Endothelial cell of umbilical vein (primary cell): ENCODE results near the gene TOP3A.

ENCODE experiments used
- EZH2 ChIP-seq: IDR thresholded peaks from 2 replicates; pipeline ENCODE4 v1.6.1; 2012; ENCODE audit warnings: borderline replicate concordance, low read depth, mild to moderate bottlenecking, moderate library complexity, low read length, inconsistent platforms; ENCODE audit not compliant: severe bottlenecking
- JUN ChIP-seq: IDR thresholded peaks from 2 replicates; pipeline ENCODE4 v1.6.1; 2011; ENCODE audit warnings: borderline replicate concordance, low read depth; ENCODE audit not compliant: insufficient read length, insufficient read depth
- POLR2A ChIP-seq: IDR thresholded peaks from 2 replicates; pipeline ENCODE4 v1.6.1; 2012; ENCODE audit warnings: low read depth, mild to moderate bottlenecking, control low read depth, low read length
- TF ChIP-seq, protein P1 (sequence below), 2 donors: IDR thresholded peaks; 1 replicate in 1 of 2; 2 replicates in 1 of 2; pipeline ENCODE4 v1.5.1; 2011; ENCODE audit warnings: low read length in 2 of 2, mild to moderate bottlenecking in 2 of 2, moderate library complexity in 2 of 2, control low read depth in 1 of 2, inconsistent platforms in 1 of 2, low read depth in 1 of 2; ENCODE audit not compliant: insufficient read depth in 1 of 2; ENCODE audit errors: extremely low read depth in 1 of 2
- TF ChIP-seq, protein P2 (sequence below): IDR thresholded peaks from 2 replicates; pipeline ENCODE4 v1.6.1; 2011; ENCODE audit not compliant: insufficient read depth, insufficient read length

DNA sequence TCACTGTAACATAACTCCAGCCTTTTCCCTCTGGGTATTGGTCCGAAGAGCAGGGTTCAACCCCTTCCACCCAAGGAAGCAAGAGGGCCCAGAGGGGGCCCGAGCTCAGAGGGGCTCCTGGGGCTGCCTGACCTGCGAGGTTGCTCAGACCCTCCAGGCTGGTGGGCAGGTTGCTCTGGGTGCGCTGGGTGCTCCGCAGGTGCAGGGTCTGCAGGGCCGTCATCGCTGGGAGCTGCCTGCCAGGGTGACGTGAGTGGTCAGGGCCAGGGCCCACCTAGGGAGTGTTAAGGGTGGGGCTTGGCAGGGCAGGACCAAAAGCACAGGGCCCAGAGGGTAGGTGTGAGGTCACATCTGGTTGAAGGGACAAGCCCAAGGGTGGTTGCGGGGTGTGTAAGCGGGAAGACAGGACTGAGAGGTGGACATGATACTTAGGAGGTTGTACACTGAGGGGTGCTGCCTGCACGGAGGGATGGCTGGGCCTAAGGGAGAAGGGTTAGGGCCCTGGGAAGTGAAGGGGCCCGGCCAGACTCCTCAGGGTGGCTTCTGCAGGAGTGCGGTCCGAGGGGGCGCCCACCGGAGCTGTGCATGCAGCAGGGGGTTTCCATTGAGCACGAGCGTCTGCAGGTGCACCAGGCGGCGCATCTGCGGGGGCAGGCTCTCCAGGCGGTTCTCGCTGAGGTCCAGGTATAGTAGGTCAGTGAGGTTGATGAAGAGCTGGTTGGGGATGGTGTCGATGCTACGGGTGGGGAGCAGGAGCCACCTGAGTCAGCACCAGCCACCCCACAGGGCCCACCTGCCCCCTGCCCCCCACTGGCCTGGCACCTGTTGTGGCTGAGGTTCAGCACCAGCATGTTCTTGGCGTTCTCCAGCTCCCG lies 60.6 kb downstream of the TOP3A start:
- TF ChIP-seq, protein P1, sequence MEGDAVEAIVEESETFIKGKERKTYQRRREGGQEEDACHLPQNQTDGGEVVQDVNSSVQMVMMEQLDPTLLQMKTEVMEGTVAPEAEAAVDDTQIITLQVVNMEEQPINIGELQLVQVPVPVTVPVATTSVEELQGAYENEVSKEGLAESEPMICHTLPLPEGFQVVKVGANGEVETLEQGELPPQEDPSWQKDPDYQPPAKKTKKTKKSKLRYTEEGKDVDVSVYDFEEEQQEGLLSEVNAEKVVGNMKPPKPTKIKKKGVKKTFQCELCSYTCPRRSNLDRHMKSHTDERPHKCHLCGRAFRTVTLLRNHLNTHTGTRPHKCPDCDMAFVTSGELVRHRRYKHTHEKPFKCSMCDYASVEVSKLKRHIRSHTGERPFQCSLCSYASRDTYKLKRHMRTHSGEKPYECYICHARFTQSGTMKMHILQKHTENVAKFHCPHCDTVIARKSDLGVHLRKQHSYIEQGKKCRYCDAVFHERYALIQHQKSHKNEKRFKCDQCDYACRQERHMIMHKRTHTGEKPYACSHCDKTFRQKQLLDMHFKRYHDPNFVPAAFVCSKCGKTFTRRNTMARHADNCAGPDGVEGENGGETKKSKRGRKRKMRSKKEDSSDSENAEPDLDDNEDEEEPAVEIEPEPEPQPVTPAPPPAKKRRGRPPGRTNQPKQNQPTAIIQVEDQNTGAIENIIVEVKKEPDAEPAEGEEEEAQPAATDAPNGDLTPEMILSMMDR (IDR thresholded peaks at IDR 0.05; ENCODE audit: extremely low read depth in 1 of 2, insufficient read depth in 1 of 2, low read depth in 1 of 2, low read length in 2 of 2) = no peak
- TF ChIP-seq POLR2A (no peak), EZH2 (no peak), JUN (no peak)
- TF ChIP-seq, protein P2, sequence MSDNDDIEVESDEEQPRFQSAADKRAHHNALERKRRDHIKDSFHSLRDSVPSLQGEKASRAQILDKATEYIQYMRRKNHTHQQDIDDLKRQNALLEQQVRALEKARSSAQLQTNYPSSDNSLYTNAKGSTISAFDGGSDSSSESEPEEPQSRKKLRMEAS = no peak
